HG02970 (cell line): Measurements from ENCODE around the gene SPDYE3.
"Not testable (repeated sequence)": the region's sequence is repeated elsewhere in the genome, so short reads cannot be mapped to it uniquely, and the experiment has no call there.

Experiments
- ATAC-seq: cut with Tn5 transposase; IDR thresholded peaks from one replicate; pipeline ENCODE4 v1.9.1; 2021; ENCODE audit warnings: mild to moderate bottlenecking, moderate library complexity, moderate number of reproducible peaks; ENCODE audit not compliant: unreplicated experiment, low FRiP score

The SPDYE3 gene

DNA sequence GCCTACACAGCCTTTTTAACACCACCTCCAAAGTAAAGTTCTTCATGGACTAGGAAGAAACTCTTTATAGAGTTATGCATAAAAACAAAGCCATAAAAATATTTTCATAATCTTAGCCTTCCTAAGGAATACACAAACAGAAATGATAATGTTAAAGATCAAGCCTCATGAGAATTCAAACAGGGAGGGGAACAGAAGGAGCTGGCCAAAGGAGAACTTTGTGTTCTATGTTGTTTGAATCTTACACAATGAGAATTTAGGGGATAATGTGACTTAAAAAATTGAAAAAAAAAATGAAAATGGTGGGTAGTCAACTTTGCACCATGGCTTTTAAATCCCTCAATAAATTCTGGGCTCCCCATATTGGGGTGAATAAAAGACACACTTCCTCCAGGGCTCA lies 41.3 kb downstream of the SPDYE3 start:
- no peak for ATAC-seq

DNA sequence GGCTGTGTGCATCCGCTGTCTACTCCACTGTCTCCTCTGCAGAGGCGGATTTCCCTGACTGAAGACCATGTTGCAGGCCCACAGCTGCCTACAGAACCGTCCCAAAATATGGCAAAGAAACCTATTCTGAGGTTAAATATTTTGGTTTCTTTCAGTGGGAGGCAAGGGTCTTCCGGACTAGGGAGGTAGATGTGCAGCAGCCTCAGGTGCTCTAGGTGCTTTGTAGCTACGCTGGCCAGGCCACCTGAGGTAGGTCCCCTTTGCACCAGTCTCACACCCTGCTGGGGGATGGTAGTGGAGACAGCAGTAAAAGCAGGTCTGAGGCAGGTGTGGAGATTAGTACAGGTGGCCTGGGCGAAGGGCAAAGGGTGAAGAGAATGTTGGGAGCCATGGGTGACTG lies 42.3 kb downstream of the SPDYE3 start:
- no peak for ATAC-seq

DNA sequence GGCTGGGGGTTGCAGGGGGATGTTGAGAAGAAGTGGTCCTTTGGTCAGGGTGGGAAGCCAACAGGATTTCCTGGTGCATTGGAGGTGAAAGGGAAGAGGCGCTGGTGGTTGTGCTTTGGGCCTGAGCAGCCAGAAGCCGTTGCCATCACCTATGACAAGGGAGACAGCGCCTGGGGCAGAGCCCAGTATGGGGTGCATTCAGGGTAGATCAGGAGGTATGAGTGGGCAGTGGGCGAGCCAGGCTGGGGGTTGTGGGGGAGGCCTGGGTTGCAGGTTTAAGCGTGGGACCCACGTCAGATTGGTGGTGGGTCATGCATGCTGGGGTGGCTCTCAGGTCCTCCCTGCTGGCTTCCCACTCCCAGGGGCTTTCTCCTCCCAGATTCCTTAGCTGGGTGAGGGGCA lies 44.2 kb downstream of the SPDYE3 start:
- no peak for ATAC-seq

DNA sequence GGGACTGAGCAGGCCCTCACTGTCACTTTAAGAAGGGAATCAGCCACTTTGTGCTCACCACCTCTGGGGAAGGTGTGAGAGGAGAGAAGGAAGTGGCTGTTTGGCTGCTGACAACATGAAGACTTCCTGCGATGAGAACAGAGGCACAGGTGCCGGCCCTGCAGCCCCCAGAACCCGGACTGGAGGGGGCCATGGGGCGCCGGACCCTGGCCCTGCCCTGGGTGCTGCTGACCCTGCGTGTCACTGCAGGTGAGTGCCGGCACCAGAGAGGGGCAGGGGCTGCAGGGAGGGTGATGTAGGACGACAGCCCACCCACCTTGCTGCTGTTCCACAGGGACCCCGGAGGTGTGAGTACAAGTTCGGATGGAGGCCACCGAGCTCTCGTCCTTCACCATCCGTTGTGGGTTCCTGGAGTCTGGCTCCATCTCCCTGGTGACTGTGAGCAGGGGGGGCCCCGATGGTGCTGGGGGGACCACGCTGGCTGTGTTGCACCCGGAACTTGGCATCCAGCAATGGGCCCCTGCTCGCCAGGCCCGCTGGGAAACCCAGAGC lies 44.8 kb downstream of the SPDYE3 start:
- not testable (repeated sequence) for ATAC-seq

DNA sequence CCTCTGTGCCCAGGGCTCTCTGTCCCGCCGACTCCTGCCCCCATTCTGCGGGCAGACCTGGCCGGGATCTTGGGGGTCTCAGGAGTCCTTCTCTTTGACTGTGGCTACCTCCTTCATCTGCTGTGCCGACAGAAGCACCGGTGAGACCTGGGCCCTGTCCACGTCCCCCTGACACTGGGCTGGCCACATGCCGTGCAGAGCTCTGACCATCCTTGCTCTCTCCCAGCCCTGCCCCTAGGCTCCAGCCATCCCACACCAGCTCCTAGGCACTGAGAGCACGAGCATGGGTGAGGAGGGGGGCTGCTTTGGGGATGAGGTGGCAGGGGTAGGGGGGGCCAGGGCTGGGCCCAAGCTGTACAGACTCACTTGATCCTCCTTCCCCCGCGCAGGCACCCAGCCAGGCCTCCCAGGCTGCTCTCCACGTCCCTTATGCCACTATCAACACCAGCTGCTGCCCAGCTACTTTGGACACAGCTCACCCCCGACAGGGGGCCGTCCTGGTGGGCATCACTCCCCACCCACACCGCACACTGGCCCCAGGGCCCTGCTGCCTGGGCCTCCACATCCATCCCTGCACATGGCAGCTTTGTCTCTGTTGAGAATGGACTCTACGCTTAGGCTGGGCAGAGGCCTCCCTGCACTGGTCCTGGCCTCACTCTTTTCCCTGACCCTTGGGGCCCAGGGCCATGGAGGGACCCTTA lies 45.6 kb downstream of the SPDYE3 start:
- no peak for ATAC-seq

DNA sequence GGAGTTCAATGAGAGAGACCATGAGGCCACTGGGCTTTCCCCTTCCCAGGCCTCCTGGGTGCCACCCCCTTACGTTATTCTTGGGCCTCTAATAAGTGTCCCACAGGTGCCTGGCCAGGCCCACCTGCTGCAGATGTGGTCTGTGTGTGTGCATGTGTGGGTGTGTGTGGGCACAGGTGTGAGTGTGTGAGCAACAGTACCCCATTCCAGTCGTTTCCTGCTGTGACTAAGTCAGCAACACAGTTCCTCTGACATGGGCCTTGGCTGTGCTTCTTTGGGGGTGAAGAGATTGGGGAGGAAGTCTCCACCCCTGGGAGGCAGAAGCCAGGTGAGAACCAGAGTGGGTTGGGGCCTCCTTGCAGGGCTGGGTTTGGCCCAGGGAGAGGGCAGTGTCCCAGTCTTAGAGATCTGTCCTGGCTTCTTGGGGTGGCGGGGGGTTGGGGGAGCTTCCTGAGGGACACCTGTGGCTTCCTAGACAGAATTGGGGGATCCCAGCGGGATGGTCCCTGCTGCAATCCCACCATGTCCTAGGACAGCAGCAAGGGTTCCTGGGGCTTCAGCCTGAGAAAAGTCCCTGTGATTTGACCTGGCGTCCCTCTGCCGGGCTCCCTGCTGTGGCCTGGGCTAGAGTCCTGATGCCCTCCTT lies 46.3 kb downstream of the SPDYE3 start:
- no peak for ATAC-seq

DNA sequence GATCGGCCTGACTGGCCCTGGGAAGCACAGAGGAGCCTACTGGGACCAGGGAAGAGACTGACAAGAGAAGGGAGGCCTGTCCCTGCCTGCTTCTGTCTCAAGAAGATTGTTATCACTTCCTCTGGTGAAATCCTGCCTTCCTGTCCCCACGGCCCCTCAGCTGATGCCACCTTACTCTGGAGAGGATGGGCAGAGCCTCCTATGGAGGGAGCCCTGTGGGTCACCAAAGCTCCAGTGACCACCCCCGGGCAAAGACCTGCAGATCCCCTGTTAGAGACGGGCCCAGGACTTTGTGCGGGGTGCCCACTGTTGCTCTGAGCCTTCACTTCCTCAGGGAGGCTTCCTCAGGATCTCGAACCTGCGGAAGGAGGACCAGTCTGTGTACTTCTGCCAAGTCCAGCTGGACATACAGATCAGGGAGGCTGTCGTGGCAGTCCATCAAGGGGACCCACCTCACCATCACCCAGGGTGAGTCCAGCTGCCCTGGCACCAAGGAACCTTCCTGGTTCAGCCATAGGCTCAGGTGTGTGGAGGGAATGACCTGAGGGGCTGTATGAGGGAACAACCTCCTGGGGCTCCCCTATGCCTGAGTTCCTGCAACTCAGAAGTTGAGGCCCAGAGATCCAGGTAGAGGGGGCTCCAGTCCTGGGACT lies 49.0 kb downstream of the SPDYE3 start:
- no peak for ATAC-seq

DNA sequence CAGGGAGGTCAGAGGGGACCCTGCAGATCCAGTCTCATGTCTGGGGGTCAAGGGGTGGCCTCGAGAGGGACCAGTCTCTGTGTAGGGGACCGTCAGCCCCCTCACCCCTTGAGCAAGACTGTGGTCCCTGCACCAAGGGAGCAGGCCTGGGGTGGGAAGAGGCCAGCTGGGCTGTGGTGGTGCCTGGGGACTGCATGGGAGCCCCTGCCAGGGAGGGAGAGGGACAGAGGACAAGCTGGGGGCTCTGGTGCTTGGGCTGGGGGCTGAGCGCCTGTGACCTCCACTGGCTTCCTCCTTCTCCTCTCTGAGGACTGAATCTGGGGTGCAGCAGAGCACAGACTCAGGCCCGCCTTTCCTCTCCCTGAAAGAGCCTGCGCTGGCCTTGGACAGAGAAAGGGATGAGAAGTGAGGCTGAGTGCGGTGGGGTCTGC lies 49.6 kb downstream of the SPDYE3 start:
- ATAC-seq = no peak

DNA sequence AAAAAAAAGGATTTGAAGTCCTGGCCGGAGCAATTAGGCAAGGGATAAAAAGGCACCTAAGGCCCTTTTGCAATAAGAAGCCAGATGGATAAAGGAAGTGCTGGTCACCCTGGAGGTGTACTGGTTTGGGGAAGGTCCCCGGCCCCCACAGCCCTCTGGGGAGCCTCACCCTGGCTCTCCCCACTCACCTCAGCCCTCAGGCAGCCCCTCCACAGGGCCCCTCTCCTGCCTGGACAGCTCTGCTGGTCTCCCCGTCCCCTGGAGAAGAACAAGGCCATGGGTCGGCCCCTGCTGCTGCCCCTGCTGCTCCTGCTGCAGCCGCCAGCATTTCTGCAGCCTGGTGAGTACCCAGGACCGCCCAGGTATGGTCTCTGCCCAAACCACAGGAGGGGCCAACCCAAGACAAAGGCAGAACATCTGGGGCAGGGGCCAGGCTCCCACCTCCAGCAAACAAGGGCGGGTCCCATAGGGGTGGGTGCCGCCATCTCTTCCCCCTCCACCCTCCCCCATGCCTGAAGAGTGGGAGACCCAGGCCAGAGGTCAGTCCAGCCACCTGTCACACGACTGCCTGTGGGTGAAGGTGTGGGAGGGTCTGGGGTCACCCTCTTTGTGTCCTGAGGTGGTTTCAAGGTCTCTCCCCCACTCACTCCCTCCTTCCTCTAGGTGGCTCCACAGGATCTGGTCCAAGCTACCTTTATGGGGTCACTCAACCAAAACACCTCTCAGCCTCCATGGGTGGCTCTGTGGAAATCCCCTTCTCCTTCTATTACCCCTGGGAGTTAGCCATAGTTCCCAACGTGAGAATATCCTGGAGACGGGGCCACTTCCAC lies 50.7 kb downstream of the SPDYE3 start, which contains the start of gene PILRB:
PILRB (plus strand) TSS at position 91 of the 830 bp plus-strand sequence; CDS start at position 277, 186 bp downstream.
- ATAC-seq = no peak

DNA sequence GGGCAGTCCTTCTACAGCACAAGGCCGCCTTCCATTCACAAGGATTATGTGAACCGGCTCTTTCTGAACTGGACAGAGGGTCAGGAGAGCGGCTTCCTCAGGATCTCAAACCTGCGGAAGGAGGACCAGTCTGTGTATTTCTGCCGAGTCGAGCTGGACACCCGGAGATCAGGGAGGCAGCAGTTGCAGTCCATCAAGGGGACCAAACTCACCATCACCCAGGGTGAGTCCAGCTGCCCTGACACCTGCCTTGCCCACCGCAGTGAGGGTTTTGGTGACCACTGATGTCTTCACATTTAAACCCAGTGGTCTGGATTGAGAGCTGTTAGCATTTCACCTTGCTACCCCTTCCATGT lies 51.3 kb downstream of the SPDYE3 start:
- no peak for ATAC-seq

DNA sequence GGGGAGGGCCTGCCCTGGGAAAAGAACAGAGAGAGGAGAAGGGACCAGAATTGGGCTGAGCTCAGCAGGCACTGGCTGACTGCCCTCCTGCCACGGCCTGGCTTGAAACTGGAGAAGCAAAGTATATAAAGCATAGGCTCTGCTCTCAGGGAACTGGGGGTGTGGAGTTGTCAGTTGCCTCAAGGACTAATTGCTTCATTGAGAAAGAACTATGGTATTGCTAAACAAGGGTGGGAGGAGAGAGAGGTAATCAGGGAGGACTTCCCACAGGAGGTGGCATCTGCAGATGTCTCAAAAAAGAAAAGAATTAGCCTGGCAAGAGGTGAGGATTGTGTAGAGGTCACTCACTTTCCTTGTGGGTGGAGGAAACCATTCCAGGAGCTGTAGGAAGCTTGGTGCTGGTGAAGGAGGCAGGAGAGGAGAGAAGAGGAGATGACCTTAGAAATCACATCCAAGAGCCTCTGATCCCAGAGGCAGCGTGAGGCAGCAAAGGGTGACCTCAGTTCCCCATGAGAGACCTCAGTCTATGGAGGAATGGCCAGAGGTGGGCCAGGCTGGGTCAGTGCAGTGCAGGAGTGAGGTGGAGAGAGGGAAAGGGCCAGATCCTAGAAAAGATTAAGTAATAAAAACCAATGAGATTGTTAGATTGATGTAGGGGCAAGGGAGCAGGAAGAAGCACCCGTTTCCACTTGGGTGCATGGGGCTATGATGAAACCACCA lies 52.8 kb downstream of the SPDYE3 start:
- no peak for ATAC-seq

DNA sequence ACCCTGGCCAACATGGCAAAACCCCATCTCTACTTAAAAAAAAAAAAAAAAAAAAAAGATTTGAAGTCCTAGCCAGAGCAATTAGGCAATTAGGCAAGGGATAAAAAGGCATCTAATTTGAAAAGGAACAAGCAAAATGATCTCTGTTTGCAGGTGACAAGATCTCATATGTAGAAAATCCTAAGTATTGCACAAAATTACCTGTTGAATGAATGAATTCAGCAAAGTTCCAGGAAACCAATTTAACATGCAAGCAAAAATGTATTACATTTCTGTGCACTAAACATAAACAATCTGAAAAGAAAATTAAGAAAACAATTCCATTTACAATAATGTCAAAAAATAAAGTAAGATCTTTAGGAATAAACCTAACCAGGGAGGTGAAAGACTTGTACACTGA lies 55.6 kb downstream of the SPDYE3 start:
- no peak for ATAC-seq

DNA sequence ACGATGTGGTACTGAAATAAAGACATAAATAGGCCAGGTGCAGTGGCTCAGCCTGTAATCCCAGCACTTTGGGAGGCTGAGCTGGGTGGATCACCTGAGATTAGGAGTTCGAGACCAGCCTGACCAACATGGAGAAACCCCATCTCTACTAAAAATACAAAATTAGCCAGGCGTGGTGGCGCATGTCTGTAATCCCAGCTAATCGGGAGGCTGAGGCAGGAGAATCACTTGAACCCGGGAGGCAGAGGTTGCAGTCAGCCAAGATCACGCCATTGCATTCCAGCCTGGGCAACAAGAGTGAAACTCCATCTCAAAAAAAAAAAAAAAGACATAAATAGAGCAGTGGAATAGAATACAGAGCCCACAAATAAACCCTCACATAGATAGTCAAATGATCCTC lies 56.3 kb downstream of the SPDYE3 start:
- ATAC-seq = not testable (repeated sequence)

DNA sequence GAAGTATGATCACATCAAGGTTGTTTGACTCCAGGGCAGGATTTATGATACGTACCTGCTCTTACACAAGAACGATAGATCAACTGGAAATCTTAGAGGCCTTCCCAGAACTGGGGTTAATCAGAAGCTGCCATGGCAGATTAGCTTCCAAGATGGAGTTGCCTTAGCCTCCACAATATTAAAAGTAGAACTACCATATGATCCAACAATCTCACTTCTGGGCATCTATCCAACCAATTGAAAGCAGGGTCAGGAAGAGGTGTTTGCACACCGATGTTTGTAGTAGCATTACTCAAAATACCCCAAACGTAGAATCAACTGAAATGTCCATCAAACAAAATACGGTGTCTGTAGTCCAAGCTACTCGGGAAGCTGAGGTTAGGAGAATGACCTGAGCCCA lies 57.0 kb downstream of the SPDYE3 start:
- ATAC-seq = no peak

DNA sequence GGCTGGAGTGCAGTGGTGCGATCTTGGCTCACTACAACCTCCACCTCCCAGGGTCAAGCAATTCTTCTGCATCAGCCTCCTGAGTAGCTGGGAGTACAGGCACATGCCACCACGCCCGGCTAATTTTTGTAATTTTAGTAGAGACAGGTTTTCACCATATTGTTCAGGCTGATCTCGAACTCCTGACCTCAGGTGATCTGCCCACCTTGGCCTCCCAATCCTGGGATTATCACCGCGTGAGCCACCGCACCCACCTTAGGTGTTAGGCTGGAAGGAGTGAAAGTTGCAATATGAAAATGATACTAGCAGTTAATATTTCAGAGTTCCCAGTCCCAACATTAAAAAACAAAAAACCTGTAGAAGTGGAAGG lies 58.5 kb downstream of the SPDYE3 start:
- ATAC-seq = not testable (repeated sequence)

DNA sequence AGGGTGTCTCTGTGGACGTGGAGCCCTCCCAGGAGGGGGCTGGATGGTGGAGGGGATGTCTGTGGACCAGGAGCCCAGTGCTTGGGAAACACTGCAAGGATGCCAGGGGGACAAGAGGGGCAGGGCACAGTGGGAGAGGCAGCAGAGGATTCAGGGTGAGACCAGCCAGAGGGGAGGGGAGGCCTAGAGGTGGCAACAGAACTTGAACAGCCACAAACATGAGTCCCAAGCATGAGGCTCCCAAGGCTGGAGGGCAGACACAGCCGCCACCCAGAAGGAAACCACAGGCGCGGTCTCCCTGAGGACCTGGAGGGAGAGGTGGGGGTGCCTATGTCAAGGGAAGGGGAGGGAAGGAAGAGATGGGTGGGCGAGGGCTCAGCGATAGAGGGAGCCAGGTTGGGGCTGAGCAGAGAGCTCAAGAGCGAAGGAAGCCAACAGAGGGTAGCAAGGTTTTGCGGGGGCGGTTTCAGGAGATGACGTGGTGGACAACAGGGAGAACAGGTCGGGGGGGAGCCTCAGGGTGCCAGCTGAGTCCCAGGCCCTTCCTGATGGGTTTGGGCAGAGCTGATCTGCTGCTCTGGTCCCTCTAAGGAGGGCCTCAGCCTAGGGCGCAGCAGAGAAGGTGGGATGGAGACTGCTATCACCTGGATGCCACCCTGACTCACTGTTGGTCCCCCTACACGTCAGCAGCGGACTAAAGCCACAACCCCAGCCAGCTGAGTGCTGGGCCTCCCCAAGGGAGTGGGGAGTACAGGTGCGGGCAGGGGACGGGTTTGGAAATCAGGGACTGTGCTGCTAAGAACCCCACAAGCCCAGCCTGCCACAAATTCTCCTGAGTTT lies 59.1 kb downstream of the SPDYE3 start:
- ATAC-seq = no peak

DNA sequence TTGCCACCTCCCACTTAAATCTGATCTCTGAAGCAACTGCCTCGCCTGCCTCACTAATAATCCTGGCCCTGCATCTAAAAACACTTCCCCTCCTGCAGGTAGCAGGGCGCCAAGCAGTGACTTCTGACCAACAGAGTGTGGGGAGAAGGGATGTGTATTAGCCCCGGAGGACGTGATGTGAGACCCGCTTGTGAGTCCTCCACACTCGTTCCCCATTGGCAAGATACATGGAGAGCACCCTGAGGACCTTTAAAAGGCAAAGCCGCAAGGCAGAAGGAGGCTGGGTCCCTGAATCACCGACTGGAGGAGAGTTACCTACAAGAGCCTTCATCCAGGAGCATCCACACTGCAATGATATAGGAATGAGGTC lies 59.7 kb downstream of the SPDYE3 start:
- ATAC-seq = no peak

DNA sequence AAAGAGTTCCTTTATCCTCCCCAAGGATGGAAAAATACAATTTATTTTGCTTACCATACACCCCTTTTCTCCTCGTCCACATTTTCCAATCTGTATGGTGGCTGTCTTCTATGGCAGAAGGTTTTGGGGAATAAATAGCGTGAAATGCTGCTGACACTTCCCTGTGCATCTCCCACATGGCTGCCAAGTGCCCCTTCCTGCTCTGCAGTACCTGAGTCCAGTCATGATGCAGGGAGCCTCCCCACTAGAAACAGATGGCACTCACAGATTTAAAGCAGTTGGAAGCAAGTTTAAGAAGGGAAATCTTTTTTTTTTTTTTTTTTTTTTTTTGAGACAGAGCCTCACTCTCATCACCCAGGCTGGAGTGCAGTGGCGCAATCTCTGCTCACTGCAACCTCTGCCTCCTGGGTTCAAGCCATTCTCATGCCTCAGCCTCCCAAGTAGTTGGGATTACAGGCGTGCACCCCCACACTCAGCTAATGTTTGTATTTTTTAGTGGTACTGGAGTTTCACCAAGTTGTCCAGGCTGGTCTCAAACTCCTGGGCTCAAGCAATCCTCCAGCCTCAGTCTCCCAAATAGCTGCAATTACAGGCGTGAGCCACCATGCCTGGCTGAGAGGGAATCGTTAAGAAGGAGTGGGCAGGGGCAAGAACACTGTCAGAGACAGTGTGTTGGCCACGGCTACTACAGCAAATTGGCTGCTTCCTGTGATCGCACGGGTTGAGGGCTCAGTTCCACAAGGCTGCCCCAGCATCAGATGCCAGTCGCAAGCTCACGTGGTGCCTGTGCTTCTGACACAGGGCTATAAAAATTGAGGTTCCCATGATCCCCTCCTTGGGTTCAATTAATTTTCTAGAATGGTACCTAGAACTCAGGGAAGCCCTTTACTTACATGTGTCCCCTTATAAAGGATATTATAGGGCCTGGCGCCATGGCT lies 60.4 kb downstream of the SPDYE3 start:
- ATAC-seq = no peak
